Fibroblast of skin of right quadriceps (primary cell): ENCODE measurements around the gene ROMO1.
"Not testable (repeated sequence)": the region's sequence is repeated elsewhere in the genome, so short reads cannot be mapped to it uniquely, and the experiment has no call there.

ENCODE experiments used
- DNase-seq: peaks from one replicate; pipeline ENCODE4 v3.0.0-alpha.2; 2013

The ROMO1 gene

GRCh38 chr20:35685368-35685767 lies 13.8 kb upstream of the ROMO1 start:
- not testable (repeated sequence) for DNase-seq

- not testable (repeated sequence) for DNase-seq
Observed at GRCh38 chr20:35686872-35687271, 12.3 kb upstream of the ROMO1 start.

GRCh38 chr20:35690265-35690664 lies 8.9 kb upstream of the ROMO1 start:
- DNase-seq, result no peak

GRCh38 chr20:35695245-35695749 lies 3.9 kb upstream of the ROMO1 start:
- DNase-seq, result no peak

- DNase-seq, result no peak
Observed at GRCh38 chr20:35695978-35696377, 3.2 kb upstream of the ROMO1 start.

GRCh38 chr20:35697696-35698297 lies 1.4 kb upstream of the ROMO1 start:
- no peak for DNase-seq

- DNase-seq, result no peak
Observed at GRCh38 chr20:35698298-35699126, 693 bp upstream of the ROMO1 start.

GRCh38 chr20:35699957-35700624 lies 886 bp downstream of the ROMO1 start:
- DNase-seq, result no peak

GRCh38 chr20:35700625-35701148 lies 1.5 kb downstream of the ROMO1 start:
- DNase-seq, result no peak

GRCh38 chr20:35702051-35702823 lies 3.0 kb downstream of the ROMO1 start:
- DNase-seq, result peak; percentile 63

GRCh38 chr20:35702824-35703695 lies 3.9 kb downstream of the ROMO1 start:
- no peak for DNase-seq

GRCh38 chr20:35704514-35705261 lies 5.5 kb downstream of the ROMO1 start:
- no peak for DNase-seq

GRCh38 chr20:35705894-35706293 lies 6.7 kb downstream of the ROMO1 start:
- DNase-seq, result not testable (repeated sequence)

GRCh38 chr20:35706591-35707529 lies 7.7 kb downstream of the ROMO1 start:
- DNase-seq, result not testable (repeated sequence)

- no peak for DNase-seq
Observed at GRCh38 chr20:35708502-35708901, 9.3 kb downstream of the ROMO1 start.

- no peak for DNase-seq
Observed at GRCh38 chr20:35709259-35709658, 10.1 kb downstream of the ROMO1 start.

GRCh38 chr20:35710039-35710438 lies 10.8 kb downstream of the ROMO1 start:
- no peak for DNase-seq

- no peak for DNase-seq
Observed at GRCh38 chr20:35710884-35711587, 11.8 kb downstream of the ROMO1 start.
